Nephron progenitor cell (in vitro differentiated cells): ENCODE data around the gene TNFAIP1.
"Not testable (repeated sequence)": the region's sequence is repeated elsewhere in the genome, so short reads cannot be mapped to it uniquely, and the experiment has no call there.

Experiments used
- DNase-seq: peaks from one replicate; pipeline ENCODE4 v3.0.0; 2021
- H3K27ac Mint-ChIP-seq: 2 replicates; pipeline ENCODE4 v1.8.0; 2021; ENCODE audit warnings: mild to moderate bottlenecking, moderate library complexity, mixed read lengths
- H3K27me3 Mint-ChIP-seq: 2 replicates; pipeline ENCODE4 v1.8.0; 2021; ENCODE audit warnings: mild to moderate bottlenecking, low read depth, mixed read lengths; ENCODE audit not compliant: poor library complexity
- H3K36me3 Mint-ChIP-seq: 2 replicates; pipeline ENCODE4 v1.8.0; 2021; ENCODE audit warnings: low read depth, mixed read lengths
- H3K4me1 Mint-ChIP-seq: 2 replicates; pipeline ENCODE4 v1.8.0; 2021; ENCODE audit warnings: mixed read lengths
- H3K4me3 Mint-ChIP-seq: 2 replicates; pipeline ENCODE4 v1.8.0; 2021; ENCODE audit warnings: mild to moderate bottlenecking, moderate library complexity, mixed read lengths
- H3K9me3 Mint-ChIP-seq: 2 replicates; pipeline ENCODE4 v1.8.0; 2021; ENCODE audit warnings: mild to moderate bottlenecking, moderate library complexity, mixed read lengths
- CTCF ChIP-seq: fragments of 200-600 bp; sonication (generic); IDR thresholded peaks from 2 replicates; pipeline ENCODE4 v1.5.0; 2021; ENCODE audit warnings: antibody characterized with exemption

Gene TNFAIP1

DNA sequence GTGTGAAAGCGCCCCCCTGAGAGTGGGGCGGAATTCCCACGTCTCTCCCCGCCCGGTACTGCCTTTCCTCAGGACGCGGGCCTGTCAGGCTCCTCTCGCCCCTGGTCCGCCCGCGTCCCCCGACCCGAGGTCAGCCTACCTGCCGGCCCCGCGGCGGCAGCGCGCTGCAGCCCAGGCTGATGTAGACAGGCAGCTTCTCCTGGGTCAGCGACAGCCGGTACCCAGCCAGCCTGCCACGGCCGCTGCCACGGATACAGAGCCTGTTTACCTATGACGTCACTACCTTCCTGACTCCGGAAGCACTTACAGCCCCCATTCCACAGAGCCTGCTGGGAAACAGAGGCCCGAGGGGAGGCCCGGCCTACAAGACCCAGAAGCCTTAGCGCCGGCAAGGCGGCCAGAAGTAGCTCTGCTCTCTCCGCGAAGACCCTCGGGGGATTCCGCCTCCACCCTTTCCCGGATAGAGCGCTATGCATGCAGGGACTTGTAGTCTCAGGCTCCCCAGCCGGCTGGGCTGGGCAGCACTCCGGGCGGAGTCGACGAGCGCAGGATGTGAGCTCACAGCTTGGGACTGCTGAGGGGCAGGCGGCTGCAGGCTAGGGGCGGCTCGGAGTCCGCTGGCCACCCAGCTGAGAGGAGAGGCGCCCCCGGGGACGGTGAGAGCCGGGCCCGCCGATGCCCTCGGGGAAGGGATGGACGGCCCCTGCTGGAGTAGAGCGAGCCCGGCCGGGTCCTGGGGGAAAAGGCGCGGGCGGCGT, at the start of gene TNFAIP1, which contains the start of gene IFT20:
TNFAIP1 (plus strand) TSS at position 561 of the 758 bp plus-strand sequence. CDS start 3,761 bp downstream, outside the sequence.
IFT20 (minus strand) TSS at position 272 of the 758 bp plus-strand sequence. CDS start 3,487 bp downstream, outside the sequence.
- no peaks in the 10 kb centered on the region for H3K36me3 Mint-ChIP-seq
- H3K27me3 Mint-ChIP-seq: peaks cover 3% of the 10 kb centered on the region
- H3K4me1 Mint-ChIP-seq: peaks cover 35% of the 10 kb centered on the region
- no peaks in the 10 kb centered on the region for H3K9me3 Mint-ChIP-seq
- peak within 1 kb of the TSS; percentile 100 for H3K27ac Mint-ChIP-seq
- peak within 1 kb of the TSS; percentile 100 for H3K4me3 Mint-ChIP-seq
- DNase-seq: peak; percentile 95
- TF ChIP-seq CTCF: no peak

DNA sequence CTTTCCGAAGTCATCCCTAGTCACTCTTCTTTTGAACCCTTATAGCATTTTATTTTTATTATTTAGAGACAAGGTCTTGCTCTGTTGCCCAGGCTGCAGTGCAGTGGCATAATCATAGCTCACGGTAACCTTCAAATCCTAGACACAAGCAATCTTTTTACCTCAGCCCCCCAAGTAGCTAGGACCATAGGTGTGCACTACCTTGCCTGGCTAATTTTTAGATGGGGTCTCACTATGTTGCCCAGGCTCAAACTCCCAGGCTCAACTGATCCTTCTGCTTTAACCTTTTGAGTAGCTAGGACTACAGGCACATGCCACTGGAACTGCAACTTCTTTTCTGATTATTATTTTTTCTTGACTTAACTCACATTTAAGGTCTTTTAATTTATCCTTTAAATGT, 49.6 kb upstream of the TNFAIP1 start:
- peaks cover 8% of the 10 kb centered on the region for H3K4me1 Mint-ChIP-seq
- no peaks in the 10 kb centered on the region for H3K36me3 Mint-ChIP-seq
- H3K27ac Mint-ChIP-seq: no peak overlapping the region
- H3K4me3 Mint-ChIP-seq: no peak overlapping the region
- no peak for TF ChIP-seq CTCF
- H3K27me3 Mint-ChIP-seq: peaks cover 7% of the 10 kb centered on the region
- no peak for DNase-seq
- H3K9me3 Mint-ChIP-seq: no peaks in the 10 kb centered on the region

GRCh38 chr17:28290703-28291102, 44.9 kb upstream of the TNFAIP1 start:
- no peaks in the 10 kb centered on the region for H3K9me3 Mint-ChIP-seq
- TF ChIP-seq CTCF: no peak
- H3K27me3 Mint-ChIP-seq: peaks cover 28% of the 10 kb centered on the region
- H3K27ac Mint-ChIP-seq: no peak overlapping the region
- H3K4me1 Mint-ChIP-seq: no peaks in the 10 kb centered on the region
- no peak overlapping the region for H3K4me3 Mint-ChIP-seq
- DNase-seq: no peak
- no peaks in the 10 kb centered on the region for H3K36me3 Mint-ChIP-seq

DNA sequence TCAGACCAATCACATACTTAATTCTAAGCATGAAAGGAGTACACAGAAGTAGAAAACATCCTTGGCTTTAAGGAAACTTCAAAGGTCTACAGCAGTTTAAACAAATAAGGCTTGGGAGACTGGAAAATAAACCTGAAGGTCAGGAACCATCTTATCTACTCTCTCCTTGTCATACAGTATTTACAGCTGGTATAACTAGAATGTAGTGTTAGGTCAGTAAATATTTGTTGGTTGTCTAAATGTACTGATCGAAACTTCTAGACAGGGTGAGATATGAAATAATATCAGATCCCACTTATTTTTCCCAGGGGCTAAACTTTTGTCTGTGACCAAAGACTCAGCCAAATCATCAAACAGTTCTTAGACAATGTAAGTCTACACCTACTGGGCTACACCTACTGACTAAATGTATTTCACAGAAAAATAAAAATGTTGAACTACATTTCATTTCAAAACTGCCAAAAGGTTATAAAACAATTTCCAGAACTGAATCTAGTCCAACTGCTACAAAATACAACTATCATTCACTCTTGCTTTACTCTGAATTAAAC, 43.7 kb upstream of the TNFAIP1 start:
- H3K36me3 Mint-ChIP-seq: no peaks in the 10 kb centered on the region
- peaks cover 32% of the 10 kb centered on the region for H3K27me3 Mint-ChIP-seq
- H3K27ac Mint-ChIP-seq: no peak overlapping the region
- no peaks in the 10 kb centered on the region for H3K9me3 Mint-ChIP-seq
- no peaks in the 10 kb centered on the region for H3K4me1 Mint-ChIP-seq
- TF ChIP-seq CTCF: no peak
- no peak for DNase-seq
- H3K4me3 Mint-ChIP-seq: no peak overlapping the region

- H3K27me3 Mint-ChIP-seq: peaks cover 32% of the 10 kb centered on the region
- not testable (repeated sequence) for H3K4me1 Mint-ChIP-seq, H3K27ac Mint-ChIP-seq, H3K36me3 Mint-ChIP-seq, H3K9me3 Mint-ChIP-seq, H3K4me3 Mint-ChIP-seq, DNase-seq
Measured at GRCh38 chr17:28292878-28293277, 42.7 kb upstream of the TNFAIP1 start.

DNA sequence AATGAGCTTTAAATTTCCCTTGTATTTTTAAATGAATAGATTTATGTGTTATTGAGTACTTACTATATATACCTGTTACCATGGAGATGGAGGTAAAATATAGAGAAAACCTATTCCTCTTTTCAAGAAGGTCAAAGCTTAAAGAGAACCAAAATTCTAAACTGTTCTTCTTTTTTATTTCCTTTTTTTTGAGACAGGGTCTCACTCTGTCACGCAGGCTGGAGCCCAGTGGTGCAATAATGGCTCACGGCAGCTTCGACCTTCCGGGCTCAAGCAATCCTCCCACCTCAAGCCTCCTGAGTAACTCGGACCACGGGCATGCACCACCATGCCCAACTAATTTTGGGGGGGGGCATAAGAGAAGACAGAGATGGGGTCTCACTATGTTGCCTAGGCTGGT, 41.6 kb upstream of the TNFAIP1 start:
- no peak overlapping the region for H3K27ac Mint-ChIP-seq
- TF ChIP-seq CTCF: no peak
- DNase-seq: no peak
- peaks cover 35% of the 10 kb centered on the region for H3K27me3 Mint-ChIP-seq
- H3K36me3 Mint-ChIP-seq: no peaks in the 10 kb centered on the region
- H3K4me1 Mint-ChIP-seq: no peaks in the 10 kb centered on the region
- no peaks in the 10 kb centered on the region for H3K9me3 Mint-ChIP-seq
- no peak overlapping the region for H3K4me3 Mint-ChIP-seq
